MM.1S (cell line): Measurements from ENCODE around the gene SIT1.

ENCODE experiments used
- EZH2 ChIP-seq: fragments of 300-600 bp; sonication (generic); optimal IDR thresholded peaks from 2 replicates; pipeline ENCODE3; 2017; ENCODE audit warnings: low read depth, mild to moderate bottlenecking, antibody characterized with exemption, low read length, mixed read lengths
- EZH2phosphoT487 ChIP-seq: fragments of 300-600 bp; sonication (generic); IDR thresholded peaks from 2 replicates; pipeline ENCODE4 v1.6.1; 2018; ENCODE audit warnings: antibody characterized with exemption, low read length
- TF ChIP-seq, protein P1 (sequence below): fragments of 300-600 bp; sonication (generic); IDR thresholded peaks from 2 replicates; pipeline ENCODE4 v1.5.1; 2016; ENCODE audit warnings: antibody characterized with exemption, low read length, mixed read lengths

DNA sequence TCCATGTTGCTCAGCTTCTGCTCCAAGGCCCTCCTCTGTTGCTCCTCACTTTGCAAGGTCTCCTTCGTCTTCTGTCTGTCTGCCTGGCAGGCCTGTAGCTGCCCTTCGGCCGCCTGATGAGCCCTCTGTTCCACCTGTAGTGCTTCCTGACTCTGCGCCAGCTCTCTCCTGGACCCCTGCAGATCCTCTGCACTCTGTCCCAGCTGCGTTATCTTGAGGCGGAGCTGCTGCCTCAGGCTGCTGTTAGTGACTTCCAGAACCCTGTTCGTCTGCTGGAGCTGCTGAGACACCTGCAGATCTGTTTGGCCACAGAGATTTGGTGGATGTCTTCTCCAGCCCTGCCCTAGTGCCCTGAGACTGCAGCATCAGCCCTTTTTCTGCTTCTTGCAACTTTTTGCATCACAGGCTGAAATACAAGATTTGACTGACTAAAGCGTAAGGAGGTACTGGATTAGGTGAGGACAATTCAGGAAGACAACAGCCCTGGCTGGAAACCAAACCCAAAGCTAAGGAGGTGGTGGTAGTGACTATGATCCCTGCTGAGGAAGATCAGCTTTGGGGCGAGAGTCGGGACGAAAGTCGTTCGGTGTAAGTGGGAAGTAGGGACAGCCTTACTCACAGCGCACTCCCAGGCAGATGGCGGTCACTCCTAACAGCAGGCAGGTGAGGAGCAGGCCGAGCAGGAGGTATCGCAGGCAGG, 34.6 kb downstream of the SIT1 start:
- TF ChIP-seq, protein P1, sequence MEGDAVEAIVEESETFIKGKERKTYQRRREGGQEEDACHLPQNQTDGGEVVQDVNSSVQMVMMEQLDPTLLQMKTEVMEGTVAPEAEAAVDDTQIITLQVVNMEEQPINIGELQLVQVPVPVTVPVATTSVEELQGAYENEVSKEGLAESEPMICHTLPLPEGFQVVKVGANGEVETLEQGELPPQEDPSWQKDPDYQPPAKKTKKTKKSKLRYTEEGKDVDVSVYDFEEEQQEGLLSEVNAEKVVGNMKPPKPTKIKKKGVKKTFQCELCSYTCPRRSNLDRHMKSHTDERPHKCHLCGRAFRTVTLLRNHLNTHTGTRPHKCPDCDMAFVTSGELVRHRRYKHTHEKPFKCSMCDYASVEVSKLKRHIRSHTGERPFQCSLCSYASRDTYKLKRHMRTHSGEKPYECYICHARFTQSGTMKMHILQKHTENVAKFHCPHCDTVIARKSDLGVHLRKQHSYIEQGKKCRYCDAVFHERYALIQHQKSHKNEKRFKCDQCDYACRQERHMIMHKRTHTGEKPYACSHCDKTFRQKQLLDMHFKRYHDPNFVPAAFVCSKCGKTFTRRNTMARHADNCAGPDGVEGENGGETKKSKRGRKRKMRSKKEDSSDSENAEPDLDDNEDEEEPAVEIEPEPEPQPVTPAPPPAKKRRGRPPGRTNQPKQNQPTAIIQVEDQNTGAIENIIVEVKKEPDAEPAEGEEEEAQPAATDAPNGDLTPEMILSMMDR = no peak
- TF ChIP-seq EZH2 = no peak
- TF ChIP-seq EZH2phosphoT487 = no peak
